Neural progenitor cell (in vitro differentiated cells): ENCODE results near the gene PPM1G. TPM values are rescaled to one million over a fixed set of nuclear protein-coding genes. Genes with fewer than 3 reads are reported as not detected.
A peak's percentile ranks its signal among the peaks of the same experiment; 100 is the strongest.

Experiments used
- DNase-seq: peaks from one replicate; pipeline ENCODE4 v3.0.0-alpha.2; 2016; ENCODE audit warnings: low spot score
- H2AFZ ChIP-seq: fragments of 200-600 bp; sonication (generic); replicated peaks from 2 replicates; pipeline ENCODE4 v1.6.1; 2016; ENCODE audit warnings: antibody characterized with exemption
- H3F3A ChIP-seq: fragments of 200-600 bp; sonication (generic); 2 replicates; pipeline ENCODE4 v1.6.1; 2016; ENCODE audit warnings: antibody characterized with exemption, low read depth
- H3K27ac ChIP-seq: fragments of 200-600 bp; sonication (generic); 2 replicates; pipeline ENCODE4 v1.5.1; 2016; ENCODE audit warnings: mild to moderate bottlenecking
- H3K27me3 ChIP-seq: fragments of 200-600 bp; sonication (generic); 2 replicates; pipeline ENCODE4 v1.6.1; 2016; ENCODE audit warnings: mild to moderate bottlenecking, moderate library complexity
- H3K36me3 ChIP-seq: fragments of 200-600 bp; sonication (generic); 2 replicates; pipeline ENCODE4 v1.5.1; 2016
- H3K4me1 ChIP-seq: fragments of 200-600 bp; sonication (generic); 2 replicates; pipeline ENCODE4 v1.6.1; 2016; ENCODE audit warnings: mixed run types
- H3K4me2 ChIP-seq: fragments of 200-600 bp; sonication (generic); 2 replicates; pipeline ENCODE4 v1.6.1; 2016
- H3K4me3 ChIP-seq: fragments of 200-600 bp; sonication (generic); 2 replicates; pipeline ENCODE4 v1.5.1; 2016
- H3K79me2 ChIP-seq: fragments of 200-600 bp; sonication (generic); 2 replicates; pipeline ENCODE4 v1.6.1; 2016; ENCODE audit warnings: low read depth
- H3K9ac ChIP-seq: fragments of 200-600 bp; sonication (generic); 2 replicates; pipeline ENCODE4 v1.6.1; 2016
- H3K9me3 ChIP-seq: fragments of 200-600 bp; sonication (generic); 2 replicates; pipeline ENCODE4 v1.5.1; 2016; ENCODE audit warnings: low read depth
- H4K20me1 ChIP-seq: fragments of 200-600 bp; sonication (generic); 2 replicates; pipeline ENCODE4 v1.6.1; 2016; ENCODE audit warnings: low read depth
- H3K27ac Mint-ChIP-seq: 3 replicates; pipeline ENCODE4 v1.8.0; 2021; ENCODE audit warnings: mixed read lengths
- H3K27me3 Mint-ChIP-seq: 2 replicates; pipeline ENCODE4 v1.8.0; 2022; ENCODE audit warnings: low read depth, mild to moderate bottlenecking, inconsistent platforms, moderate library complexity, mixed read lengths; ENCODE audit not compliant: insufficient read depth
- H3K36me3 Mint-ChIP-seq: 3 replicates; pipeline ENCODE4 v1.8.0; 2021; ENCODE audit warnings: mixed read lengths
- H3K4me1 Mint-ChIP-seq: 3 replicates; pipeline ENCODE4 v1.8.0; 2021; ENCODE audit warnings: mixed read lengths
- H3K4me3 Mint-ChIP-seq: 3 replicates; pipeline ENCODE4 v1.8.0; 2021; ENCODE audit warnings: mild to moderate bottlenecking, moderate library complexity, mixed read lengths
- H3K9me3 Mint-ChIP-seq: 3 replicates; pipeline ENCODE4 v1.8.0; 2020; ENCODE audit warnings: mixed read lengths
- EZH2 ChIP-seq: fragments of 200-600 bp; sonication (generic); IDR thresholded peaks from 2 replicates; pipeline ENCODE4 v1.6.1; 2017; ENCODE audit warnings: antibody characterized with exemption, mild to moderate bottlenecking, moderate library complexity
- EZH2phosphoT487 ChIP-seq: fragments of 200-600 bp; sonication (generic); IDR thresholded peaks from 2 replicates; pipeline ENCODE4 v1.6.1; 2017; ENCODE audit warnings: antibody characterized with exemption
- total RNA-seq: library from RNA; depleted of rRNA; stranded (reverse); fragments of >200 nt; gene quantifications from 2 replicates; pipeline ENCODE4 v1.2.3, GENCODE V29; 2015; ENCODE audit warnings: low replicate concordance
- TF ChIP-seq, protein P1 (sequence below): fragments of 200-600 bp; sonication (generic); IDR thresholded peaks from 2 replicates; pipeline ENCODE4 v1.5.1; 2017; ENCODE audit warnings: antibody characterized with exemption, mild to moderate bottlenecking

The PPM1G gene
- total RNA-seq, 1 donor from 2014 or later = 114 TPM

GRCh38 chr2:27379836-27380625, 29.4 kb downstream of the PPM1G start:
- DNase-seq = no peak
- Histone ChIP-seq H3K36me3 (no peaks in the 10 kb centered on the region), H3F3A (peaks cover 47% of the 10 kb centered on the region), H3K4me2 (peak overlapping the region; percentile 84), H3K4me3 (peak overlapping the region; percentile 61), H3K9ac (peak overlapping the region; percentile 47), H3K27ac (peak overlapping the region; percentile 95), H3K79me2 (peaks cover 23% of the 10 kb centered on the region), H4K20me1 (no peaks in the 10 kb centered on the region), H3K9me3 (no peaks in the 10 kb centered on the region), H3K27me3 (no peaks in the 10 kb centered on the region), H2AFZ (no peak overlapping the region), H3K4me1 (peaks cover 8% of the 10 kb centered on the region)
- Mint-ChIP-seq H3K27me3 (peaks cover 14% of the 10 kb centered on the region), H3K9me3 (no peaks in the 10 kb centered on the region), H3K4me1 (peaks cover 24% of the 10 kb centered on the region), H3K4me3 (peak overlapping the region; percentile 96), H3K27ac (peak overlapping the region; percentile 94), H3K36me3 (peaks cover 26% of the 10 kb centered on the region)
- TF ChIP-seq EZH2phosphoT487 (no peak), EZH2 (no peak)
- TF ChIP-seq, protein P1, sequence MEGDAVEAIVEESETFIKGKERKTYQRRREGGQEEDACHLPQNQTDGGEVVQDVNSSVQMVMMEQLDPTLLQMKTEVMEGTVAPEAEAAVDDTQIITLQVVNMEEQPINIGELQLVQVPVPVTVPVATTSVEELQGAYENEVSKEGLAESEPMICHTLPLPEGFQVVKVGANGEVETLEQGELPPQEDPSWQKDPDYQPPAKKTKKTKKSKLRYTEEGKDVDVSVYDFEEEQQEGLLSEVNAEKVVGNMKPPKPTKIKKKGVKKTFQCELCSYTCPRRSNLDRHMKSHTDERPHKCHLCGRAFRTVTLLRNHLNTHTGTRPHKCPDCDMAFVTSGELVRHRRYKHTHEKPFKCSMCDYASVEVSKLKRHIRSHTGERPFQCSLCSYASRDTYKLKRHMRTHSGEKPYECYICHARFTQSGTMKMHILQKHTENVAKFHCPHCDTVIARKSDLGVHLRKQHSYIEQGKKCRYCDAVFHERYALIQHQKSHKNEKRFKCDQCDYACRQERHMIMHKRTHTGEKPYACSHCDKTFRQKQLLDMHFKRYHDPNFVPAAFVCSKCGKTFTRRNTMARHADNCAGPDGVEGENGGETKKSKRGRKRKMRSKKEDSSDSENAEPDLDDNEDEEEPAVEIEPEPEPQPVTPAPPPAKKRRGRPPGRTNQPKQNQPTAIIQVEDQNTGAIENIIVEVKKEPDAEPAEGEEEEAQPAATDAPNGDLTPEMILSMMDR = no peak

DNA sequence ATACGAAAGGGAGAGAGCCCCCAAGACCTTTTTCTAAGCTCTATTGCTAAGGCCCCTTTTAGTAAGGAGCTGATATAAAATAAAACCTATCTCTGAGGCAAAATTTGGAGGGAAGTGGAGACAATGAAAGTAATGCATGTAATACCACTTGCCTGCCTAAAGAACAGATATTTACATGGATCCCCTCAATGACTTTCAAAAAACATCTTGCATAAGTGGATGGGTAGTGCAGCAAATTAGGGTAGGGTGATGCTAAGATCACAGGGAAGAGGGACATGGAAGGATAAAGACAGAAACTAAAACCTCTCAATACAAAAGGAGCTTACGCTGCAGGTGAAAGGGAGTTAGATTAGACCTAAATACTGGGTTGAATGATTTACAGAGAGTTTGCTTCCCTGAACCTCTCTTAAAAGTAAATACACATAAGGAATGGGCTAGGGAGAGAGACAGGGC, 30.0 kb downstream of the PPM1G start:
- Histone ChIP-seq H3K4me2 (peak overlapping the region; percentile 84), H2AFZ (no peak overlapping the region), H3K9ac (peak overlapping the region; percentile 47), H4K20me1 (no peaks in the 10 kb centered on the region), H3K27ac (peak overlapping the region; percentile 95), H3K36me3 (no peaks in the 10 kb centered on the region), H3F3A (peaks cover 47% of the 10 kb centered on the region), H3K4me3 (peak overlapping the region; percentile 61), H3K79me2 (peaks cover 23% of the 10 kb centered on the region), H3K9me3 (no peaks in the 10 kb centered on the region), H3K4me1 (peaks cover 8% of the 10 kb centered on the region), H3K27me3 (no peaks in the 10 kb centered on the region)
- Mint-ChIP-seq H3K36me3 (peaks cover 28% of the 10 kb centered on the region), H3K4me1 (peaks cover 24% of the 10 kb centered on the region), H3K9me3 (no peaks in the 10 kb centered on the region), H3K27ac (peak overlapping the region; percentile 94), H3K27me3 (peaks cover 14% of the 10 kb centered on the region), H3K4me3 (peak overlapping the region; percentile 96)
- TF ChIP-seq EZH2 = no peak
- TF ChIP-seq, protein P1 = no peak
- no peak for TF ChIP-seq EZH2phosphoT487
- no peak for DNase-seq

DNA sequence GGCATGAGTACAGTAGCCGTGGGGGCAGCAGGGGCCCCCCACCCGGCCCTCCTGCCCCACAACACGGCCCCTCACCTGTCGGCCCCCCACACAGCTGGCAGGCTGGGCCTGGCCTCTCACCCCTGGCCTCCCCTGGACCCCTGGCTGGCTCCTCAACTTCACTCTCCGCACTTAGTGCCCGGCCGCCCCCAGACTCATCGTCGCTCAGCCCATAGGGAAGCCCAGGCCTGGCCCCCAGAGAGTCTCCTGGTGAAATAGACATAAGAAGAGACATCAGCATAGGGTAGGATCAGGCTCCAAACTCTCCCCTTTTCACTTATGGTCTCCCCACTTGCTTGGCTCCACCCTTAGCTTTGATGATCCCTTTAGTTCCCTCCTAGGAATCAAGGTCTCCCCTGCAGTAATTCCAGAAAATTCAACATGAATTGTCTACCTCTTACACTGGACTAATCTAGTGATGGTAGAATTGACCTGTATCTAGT, 30.5 kb downstream of the PPM1G start:
- Histone ChIP-seq H3K27ac (peak overlapping the region; percentile 29), H3K27me3 (no peaks in the 10 kb centered on the region), H3K9ac (peak overlapping the region; percentile 47), H3K4me3 (peak overlapping the region; percentile 61), H3K79me2 (peaks cover 23% of the 10 kb centered on the region), H3K36me3 (no peaks in the 10 kb centered on the region), H2AFZ (no peak overlapping the region), H3K4me2 (peak overlapping the region; percentile 84), H3K9me3 (no peaks in the 10 kb centered on the region), H3F3A (peaks cover 51% of the 10 kb centered on the region), H4K20me1 (no peaks in the 10 kb centered on the region), H3K4me1 (peaks cover 8% of the 10 kb centered on the region)
- Mint-ChIP-seq H3K4me1 (peaks cover 24% of the 10 kb centered on the region), H3K36me3 (peaks cover 28% of the 10 kb centered on the region), H3K27me3 (peaks cover 14% of the 10 kb centered on the region), H3K27ac (peak overlapping the region; percentile 14), H3K9me3 (no peaks in the 10 kb centered on the region), H3K4me3 (peak overlapping the region; percentile 96)
- no peak for DNase-seq
- no peak for TF ChIP-seq EZH2
